Lung (tissue), 12 donors: ENCODE measurements around the gene RNF225. TPM values are rescaled to one million over a fixed set of nuclear protein-coding genes. Genes with fewer than 3 reads are reported as not detected.

Experiments
- ATAC-seq: fragments of 200-7000 bp; cut with Tn5 transposase; one replicate; pipeline ENCODE4 v1.9.1; 2020; ENCODE audit warnings: moderate number of reproducible peaks; ENCODE audit not compliant: insufficient read depth, low FRiP score
- DNase-seq, 3 donors: peaks; one replicate each; pipeline ENCODE4 v3.0.0-alpha.2; 2013 to 2017
- H3K27ac ChIP-seq, 2 donors: one replicate each; pipeline ENCODE4 v1.5.1; 2013; ENCODE audit warnings: mild to moderate bottlenecking in 2 of 2, moderate library complexity in 2 of 2, control low read depth in 1 of 2, inconsistent platforms in 1 of 2, low read depth in 1 of 2, low read length in 1 of 2
- H3K27me3 ChIP-seq, 3 donors: one replicate each; pipeline ENCODE4 v1.5.1; 2013; ENCODE audit warnings: low read length in 2 of 3; ENCODE audit not compliant: control insufficient read depth in 3 of 3, insufficient read depth in 3 of 3
- H3K36me3 ChIP-seq, 4 donors: one replicate each; pipeline ENCODE4 v1.5.1; 2013; ENCODE audit warnings: low read length in 4 of 4, mild to moderate bottlenecking in 1 of 4, moderate library complexity in 1 of 4; ENCODE audit not compliant: control insufficient read depth in 4 of 4, insufficient read depth in 4 of 4
- H3K4me1 ChIP-seq, 5 donors: one replicate each; pipeline ENCODE4 v1.5.1; 2013; ENCODE audit warnings: low read length in 5 of 5, mild to moderate bottlenecking in 2 of 5, moderate library complexity in 1 of 5; ENCODE audit not compliant: control insufficient read depth in 5 of 5, insufficient read depth in 5 of 5
- H3K4me3 ChIP-seq: one replicate; pipeline ENCODE4 v1.5.1; 2013; ENCODE audit warnings: mild to moderate bottlenecking, control low read depth, moderate library complexity
- H3K9ac ChIP-seq, 2 donors: one replicate each; pipeline ENCODE4 v1.5.1; 2013; ENCODE audit warnings: low read length in 2 of 2, control low read depth in 1 of 2; ENCODE audit not compliant: insufficient read depth in 1 of 2
- H3K9me3 ChIP-seq, 4 donors: one replicate each; pipeline ENCODE4 v1.5.1; 2013; ENCODE audit warnings: low read length in 3 of 4, mild to moderate bottlenecking in 1 of 4, moderate library complexity in 1 of 4; ENCODE audit not compliant: control insufficient read depth in 4 of 4, insufficient read depth in 3 of 4
- CTCF ChIP-seq: IDR thresholded peaks from 2 replicates; pipeline ENCODE4 v1.5.1; 2012; ENCODE audit warnings: mild to moderate bottlenecking; ENCODE audit errors: control extremely low read depth, extremely low read depth
- WGBS, 2 donors: extraction: QIAGEN DNeasy Blood & Tissue Kit; methylation state at CpG; one replicate each; pipeline ENCODE4 v1.1.7; 2013; 5-methylcytosine and 5-hydroxymethylcytosine counted together
- polyA plus RNA-seq, 2 donors: library from polyadenylated mRNA; stranded (reverse); fragments of 200-250 nt; gene quantifications; one replicate each; pipeline ENCODE4 v1.2.1, GENCODE V29; 2013
- total RNA-seq, 2 donors: library from RNA; depleted of rRNA in 1 of 2; stranded (reverse); fragments of >200 nt in 1 of 2; gene quantifications; one replicate each; pipeline ENCODE4 v1.2.1, GENCODE V29; 2014 to 2021
- donor health status: control.
- donor health status: control.
- donor health status: Bipolar disorder and iron deficiency.
- donor health status: healthy.
- donor health status: DM: yes; HTN: yes; CAD: no.

The RNF225 gene
- total and polyA plus RNA-seq, 4 donors: 0.14 to 1.5 (median 0.26) TPM; not detected in 1

GRCh38 chr19:58355908-58356765 is 39.3 kb upstream of the RNF225 start:
- peaks cover 0 to 10% (median 0%) of the 10 kb centered on the region in 4 donors for H3K9me3 ChIP-seq
- TF ChIP-seq CTCF: no peak
- no peak for ATAC-seq
- no peaks in the 10 kb centered on the region for H3K36me3 ChIP-seq
- no peak overlapping the region for H3K27ac ChIP-seq
- WGBS, 2 donors: 8 to 22% methylated on average over 88 to 94 of the region's 94 CpGs
- DNase-seq: peak; percentile 44 to 73 (median 53)
- H3K4me1 ChIP-seq: peaks cover 0 to 31% (median 0%) of the 10 kb centered on the region in 5 donors
- H3K4me3 ChIP-seq: no peak overlapping the region
- no peak overlapping the region for H3K9ac ChIP-seq
- H3K27me3 ChIP-seq: peaks cover 0 to 12% (median 7%) of the 10 kb centered on the region in 3 donors

GRCh38 chr19:58356766-58357480 is 38.5 kb upstream of the RNF225 start:
- Histone ChIP-seq H3K27ac (no peak overlapping the region), H3K9ac (no peak overlapping the region), H3K36me3 (no peaks in the 10 kb centered on the region), H3K9me3 (peaks cover 0 to 12% (median 0%) of the 10 kb centered on the region in 4 donors), H3K4me1 (peaks cover 0 to 38% (median 0%) of the 10 kb centered on the region in 5 donors), H3K4me3 (no peak overlapping the region), H3K27me3 (peaks cover 0 to 9% (median 3%) of the 10 kb centered on the region in 3 donors)
- DNase-seq: peak in 2 of 3 donors; percentile 37 to 46
- TF ChIP-seq CTCF: no peak
- no peak for ATAC-seq
- WGBS, 2 donors: 23 to 52% methylated on average over 69 to 75 of the region's 75 CpGs

GRCh38 chr19:58357481-58358145 is 37.8 kb upstream of the RNF225 start:
- 80% methylated on average over 19 of the region's 19 CpGs for WGBS, 2 donors
- Histone ChIP-seq H3K4me3 (no peak overlapping the region), H3K27me3 (peaks cover 0 to 6% (median 3%) of the 10 kb centered on the region in 3 donors), H3K36me3 (no peaks in the 10 kb centered on the region), H3K27ac (no peak overlapping the region), H3K9ac (no peak overlapping the region), H3K9me3 (peaks cover 0 to 13% (median 0%) of the 10 kb centered on the region in 4 donors), H3K4me1 (peaks cover 0 to 40% (median 0%) of the 10 kb centered on the region in 5 donors)
- no peak for TF ChIP-seq CTCF
- DNase-seq (no peak), ATAC-seq (no peak)
